GM19455 (cell line): Measurements from ENCODE around the gene TMEM240.
"Not testable (repeated sequence)": the region's sequence is repeated elsewhere in the genome, so short reads cannot be mapped to it uniquely, and the experiment has no call there.

Experiments used
- ATAC-seq: cut with Tn5 transposase; IDR thresholded peaks from one replicate; pipeline ENCODE4 v1.9.1; 2021; ENCODE audit not compliant: unreplicated experiment

The TMEM240 gene

DNA sequence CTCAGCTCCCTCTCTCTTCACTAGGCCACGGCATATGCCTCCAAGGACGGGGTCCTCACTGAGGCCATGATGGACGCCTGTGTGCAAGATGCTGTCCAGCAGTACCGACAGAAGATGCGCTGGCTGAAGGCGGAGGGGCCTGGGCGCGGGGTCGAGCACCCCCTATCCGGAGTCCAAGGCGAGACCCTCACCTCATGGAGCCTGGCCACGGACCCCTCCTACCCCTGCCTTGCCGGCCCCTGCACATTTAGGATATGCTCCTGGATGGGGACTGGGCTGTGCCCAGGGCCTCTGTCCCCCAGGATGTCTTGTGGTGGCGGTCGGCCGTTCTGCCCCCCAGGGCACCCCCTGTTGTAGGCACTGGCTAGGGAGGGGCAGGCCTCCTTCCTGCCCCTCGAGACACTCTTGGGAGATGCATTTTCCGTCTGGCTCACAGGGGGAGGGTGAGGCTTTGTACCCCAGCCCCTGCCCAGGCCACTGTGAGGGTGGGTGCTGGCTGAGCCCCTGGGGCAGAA, 44.9 kb downstream of the TMEM240 start:
- not testable (repeated sequence) for ATAC-seq

DNA sequence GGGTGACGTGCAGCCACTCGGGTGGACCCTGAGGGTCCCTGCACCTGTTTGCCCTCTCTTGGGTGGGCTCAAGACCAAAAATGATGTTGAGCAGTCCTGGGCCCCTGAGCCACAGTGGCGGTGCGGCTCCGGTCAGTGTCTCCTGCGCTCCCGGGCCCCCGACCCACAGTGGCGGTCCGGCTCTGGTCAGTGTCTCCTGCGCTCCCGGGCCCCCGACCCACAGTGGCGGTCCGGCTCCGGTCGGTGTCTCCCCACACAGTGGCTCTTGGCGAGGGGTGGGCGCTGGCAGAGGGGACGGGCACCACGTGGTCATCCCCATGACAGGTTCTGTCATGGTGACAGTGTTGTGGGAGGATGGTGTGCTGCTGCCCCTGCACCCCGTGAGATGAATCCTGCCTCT, 46.1 kb downstream of the TMEM240 start:
- ATAC-seq, result not testable (repeated sequence)

DNA sequence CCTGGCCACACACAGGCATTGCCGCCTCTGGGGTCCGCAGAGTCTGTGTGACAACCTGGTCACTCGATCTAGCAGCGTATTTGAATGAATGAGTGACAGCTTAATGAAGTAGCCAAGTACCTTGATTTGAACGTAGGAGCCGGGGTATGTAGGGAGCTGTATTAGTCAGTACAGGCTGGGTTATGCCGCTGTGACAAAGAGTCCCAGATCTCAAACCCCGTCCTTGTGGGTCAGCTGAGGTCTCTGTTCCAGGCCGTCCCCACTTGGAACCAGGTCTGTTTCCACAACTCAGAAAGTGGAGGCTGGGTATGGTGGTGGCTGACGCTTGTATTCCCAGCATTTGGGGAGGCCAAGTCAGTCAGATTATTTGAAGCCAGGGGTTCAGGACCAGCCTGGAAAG, 48.8 kb downstream of the TMEM240 start:
- ATAC-seq, result no peak

DNA sequence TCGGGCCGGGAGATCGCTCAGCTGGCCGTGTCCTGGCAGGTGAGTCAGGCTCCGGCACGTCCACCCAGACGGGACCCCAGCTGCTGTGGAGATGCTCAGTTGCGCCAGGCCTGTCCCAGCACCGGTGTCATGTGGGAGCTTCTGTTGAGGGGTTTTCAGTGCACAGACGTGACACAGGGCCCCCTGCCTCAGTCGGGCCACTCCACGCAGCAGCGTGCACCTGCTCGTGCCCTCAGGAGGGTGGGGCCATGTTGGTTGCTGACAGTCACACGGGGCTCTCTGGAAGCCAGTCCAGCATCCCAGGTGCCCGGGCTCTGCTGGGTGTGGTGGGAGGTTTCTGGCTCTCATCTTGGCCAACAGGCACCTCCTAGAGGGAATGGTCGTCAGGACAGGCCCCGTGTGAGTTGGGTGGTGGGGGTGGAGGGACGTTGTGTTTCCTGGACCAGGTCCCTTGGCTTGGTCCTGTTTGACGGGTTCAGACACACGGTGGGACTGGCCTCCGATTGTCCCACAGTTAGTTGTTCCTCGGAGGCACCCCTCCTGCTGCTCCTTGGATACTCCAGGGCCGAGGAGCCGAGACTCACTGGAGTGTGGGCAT, 49.7 kb downstream of the TMEM240 start:
- ATAC-seq, result no peak

DNA sequence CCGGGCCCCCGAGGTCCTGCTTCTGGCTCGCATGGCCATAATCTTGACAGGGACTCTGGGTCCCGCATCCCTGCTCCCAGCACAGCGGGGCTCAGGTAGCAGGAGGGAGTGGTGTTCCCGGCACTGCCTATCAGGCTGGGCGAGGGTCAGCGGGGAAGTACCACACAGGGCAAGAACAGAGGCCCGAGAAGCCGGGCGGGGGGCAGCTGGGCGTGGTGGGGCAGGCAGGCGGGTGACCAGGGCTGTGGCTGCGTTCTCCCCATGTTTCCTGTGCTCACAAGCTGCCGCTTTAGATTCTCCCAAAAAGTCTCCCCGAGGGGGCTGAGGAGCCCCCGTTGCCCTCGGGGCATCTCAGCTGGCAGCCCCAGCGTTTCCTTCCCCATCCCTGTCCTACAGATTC, 50.6 kb downstream of the TMEM240 start:
- no peak for ATAC-seq

DNA sequence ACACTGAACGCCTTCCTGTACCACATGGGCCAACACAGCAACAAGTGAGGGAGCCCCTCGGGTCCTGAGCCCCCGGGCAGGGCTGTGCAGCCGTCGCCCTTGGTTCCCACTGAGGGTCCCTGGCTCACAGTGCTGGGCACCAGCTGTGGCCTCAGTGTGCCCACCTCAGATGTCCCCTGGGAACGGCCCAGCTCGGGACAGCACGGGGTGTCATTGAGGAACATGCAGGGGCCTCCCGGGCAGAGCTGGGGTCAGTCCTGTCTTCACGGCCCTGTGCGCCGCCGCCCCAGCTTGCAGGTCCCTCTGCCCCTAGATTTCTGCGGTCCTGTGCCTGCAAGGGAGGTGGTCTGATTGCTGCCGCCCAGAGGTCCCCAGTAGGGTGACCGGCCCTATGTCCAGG, 51.2 kb downstream of the TMEM240 start:
- ATAC-seq, result no peak

DNA sequence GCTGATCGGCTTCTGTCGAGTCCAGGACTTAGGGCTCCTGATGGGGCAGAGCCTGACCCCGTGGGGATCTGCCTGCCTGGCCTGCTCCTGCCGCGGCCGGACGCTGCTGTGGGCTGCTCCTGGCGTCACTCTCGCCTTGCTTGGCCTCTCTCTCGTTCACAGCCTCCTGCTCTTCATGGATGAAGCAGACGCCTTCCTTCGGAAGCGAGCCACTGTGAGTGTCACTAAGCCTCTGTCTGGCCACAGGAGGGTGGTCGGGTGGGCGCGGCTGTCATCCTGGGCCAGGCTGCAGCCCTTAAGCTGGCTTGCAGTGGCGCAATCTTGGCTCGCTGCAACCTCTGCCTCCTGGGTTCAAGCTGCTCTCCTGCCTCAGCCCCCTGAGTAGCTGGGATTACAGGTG, 52.7 kb downstream of the TMEM240 start:
- no peak for ATAC-seq

DNA sequence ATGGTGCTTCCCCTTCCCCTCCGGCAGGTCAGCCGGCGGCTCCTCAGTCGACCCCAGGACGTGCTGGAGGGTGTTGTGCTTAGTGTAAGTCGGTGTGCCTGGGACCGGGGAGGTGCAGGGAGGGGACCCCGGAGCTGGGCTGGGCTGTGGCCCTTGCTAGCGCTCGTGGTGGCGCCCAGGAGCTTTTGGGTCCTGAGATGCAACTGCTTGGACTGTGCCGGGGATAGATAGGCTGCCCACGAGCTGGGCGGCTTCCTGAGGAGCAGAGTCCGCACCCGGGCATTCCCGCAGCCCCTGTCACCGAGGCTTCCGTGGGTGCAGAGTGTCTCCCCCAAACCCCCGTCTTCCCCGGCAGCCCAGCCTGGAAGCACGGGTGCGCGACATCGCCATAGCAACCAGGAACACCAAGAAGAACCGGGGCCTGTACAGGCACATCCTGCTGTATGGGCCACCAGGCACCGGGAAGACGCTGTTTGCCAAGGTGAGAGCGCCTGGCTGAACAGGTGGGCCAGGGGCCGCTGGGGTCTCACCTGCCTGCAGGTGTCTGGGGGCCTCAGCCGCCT, 54.6 kb downstream of the TMEM240 start:
- not testable (repeated sequence) for ATAC-seq

DNA sequence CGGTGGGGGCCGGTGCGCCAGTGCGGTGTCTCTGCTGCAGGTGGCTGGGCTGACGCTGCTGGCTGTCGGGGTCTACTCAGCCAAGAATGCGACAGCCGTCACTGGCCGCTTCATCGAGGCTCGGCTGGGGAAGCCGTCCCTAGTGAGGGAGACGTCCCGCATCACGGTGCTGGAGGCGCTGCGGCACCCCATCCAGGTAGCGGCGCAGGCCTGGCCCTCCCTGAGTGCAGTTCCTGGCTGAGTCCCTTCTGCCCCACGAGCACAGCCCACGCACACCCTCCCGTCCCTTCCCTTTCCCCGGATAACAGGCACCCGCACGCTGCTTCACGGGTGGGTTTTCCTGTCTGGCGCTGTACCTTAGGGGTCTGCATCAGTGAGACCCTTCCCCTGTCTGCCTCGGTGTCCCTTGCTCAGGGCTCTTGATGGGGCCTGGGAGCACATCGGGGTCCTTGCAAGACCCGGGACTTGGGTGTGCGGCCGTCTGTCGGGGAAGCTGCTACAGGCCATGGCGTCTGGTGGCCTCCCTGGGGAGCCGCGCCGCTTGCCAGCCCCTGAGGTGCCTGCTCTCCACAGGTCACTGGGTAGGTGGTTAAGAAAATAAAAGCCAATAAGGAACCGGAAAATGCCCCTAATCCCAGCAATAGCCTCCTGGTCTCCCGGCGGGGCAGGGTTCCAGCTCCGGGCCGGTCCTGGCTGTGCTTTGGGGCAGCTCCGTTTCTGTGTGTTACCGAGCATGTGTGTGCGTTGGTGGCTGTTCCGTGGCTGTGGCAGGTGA, 55.3 kb downstream of the TMEM240 start:
- not testable (repeated sequence) for ATAC-seq
